ENCODE data around the gene TRMT112.
"Not testable (repeated sequence)": the region's sequence is repeated elsewhere in the genome, so short reads cannot be mapped to it uniquely, and the experiment has no call there.

TRMT112 gene

DNA sequence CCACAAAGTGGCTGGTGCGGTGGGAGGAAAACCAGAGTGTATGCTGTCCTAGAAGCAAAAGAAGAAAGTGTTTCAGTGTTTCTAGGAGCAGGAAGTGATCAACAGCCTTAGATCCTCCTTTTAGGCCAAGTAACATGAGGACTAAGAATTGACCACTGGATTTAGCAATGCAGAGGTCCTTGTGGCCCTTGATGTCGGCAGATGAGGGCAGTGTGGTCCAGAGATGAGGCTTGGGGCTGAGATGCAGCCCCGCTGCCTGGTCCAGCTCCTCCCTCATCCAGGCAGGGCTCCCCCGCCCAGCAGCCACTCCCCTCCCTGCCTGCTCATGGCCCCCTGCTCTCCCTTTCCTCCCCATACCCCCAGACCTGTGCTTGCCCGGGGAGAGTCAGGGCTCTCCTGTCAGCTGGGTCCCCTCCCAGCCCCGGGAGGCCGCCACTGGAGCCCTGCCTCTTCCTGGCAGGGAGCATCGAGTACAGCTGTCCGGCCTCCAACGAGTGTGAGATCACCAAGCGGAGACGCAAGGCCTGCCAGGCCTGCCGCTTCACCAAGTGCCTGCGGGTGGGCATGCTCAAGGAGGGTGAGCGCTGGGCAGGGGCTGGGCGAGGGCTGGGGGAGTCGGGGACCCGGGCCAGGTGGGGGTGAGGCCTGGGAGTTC is 3.7 kb downstream of the TRMT112 start:
- DNase-seq (ENCODE audit: low read depth, low spot score), result no peak

- DNase-seq (ENCODE audit: low read depth, low spot score), result no peak
Measured at GRCh38 chr11:64312947-64313346, 4.4 kb downstream of the TRMT112 start.

GRCh38 chr11:64307795-64308194 is 9.6 kb downstream of the TRMT112 start:
- DNase-seq (ENCODE audit: low read depth, low spot score), result not testable (repeated sequence)

- DNase-seq (ENCODE audit: low read depth, low spot score), result no peak
Measured at GRCh38 chr11:64306876-64307622, 10.3 kb downstream of the TRMT112 start.

- no peak for DNase-seq (ENCODE audit: low read depth, low spot score)
Measured at GRCh38 chr11:64306563-64306875, 10.8 kb downstream of the TRMT112 start.

DNA sequence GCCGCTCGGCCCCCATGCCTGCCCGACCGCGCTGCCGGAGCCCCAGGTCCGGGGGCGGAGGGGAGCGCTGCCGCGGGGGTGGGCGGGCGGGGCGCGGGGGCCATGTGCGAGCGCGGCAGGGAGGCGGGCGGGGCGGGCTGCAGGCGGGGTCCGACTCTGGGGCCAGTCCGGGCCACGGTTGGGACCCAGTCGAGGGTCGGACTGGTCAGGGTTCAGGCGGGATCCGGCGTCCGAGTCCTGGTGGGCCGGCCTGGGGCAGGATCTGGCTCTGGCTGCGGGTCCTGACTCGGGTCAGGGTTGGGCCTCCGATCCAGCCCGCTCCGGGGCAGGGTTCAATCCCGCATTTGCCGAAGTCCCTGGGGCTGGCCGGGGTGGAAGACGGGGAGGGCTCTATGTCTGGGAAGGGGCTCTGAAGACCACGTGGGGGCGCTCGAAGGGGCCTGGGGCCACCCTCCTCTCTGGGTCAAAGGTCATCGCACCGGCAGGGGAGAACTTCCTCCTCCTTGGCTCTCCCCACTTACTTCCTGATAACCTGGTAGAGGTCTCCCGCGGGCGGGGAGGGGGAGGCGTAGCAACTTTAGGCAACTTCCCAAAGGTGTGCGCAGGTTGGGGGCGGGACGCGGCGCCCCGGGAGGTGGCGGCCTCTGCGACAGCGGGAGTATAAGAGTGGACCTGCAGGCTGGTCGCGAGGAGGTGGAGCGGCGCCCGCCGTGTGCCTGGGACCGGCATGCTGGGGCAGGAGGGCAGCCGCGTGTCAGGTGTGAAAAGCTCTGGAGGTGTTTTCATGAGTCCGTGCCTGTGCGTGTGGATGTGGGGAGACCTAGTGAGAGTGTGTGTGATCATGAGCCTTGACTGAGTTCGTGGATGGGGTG is 11.4 kb downstream of the TRMT112 start:
- DNase-seq (ENCODE audit: low read depth, low spot score), result peak; percentile 92

GRCh38 chr11:64305075-64305690 is 12.2 kb downstream of the TRMT112 start, which contains the start of gene ESRRA:
Gene ESRRA, plus strand, starts transcription at chr11:64305524. Its CDS starts 1,656 bp downstream, at chr11:64307180.
- DNase-seq (ENCODE audit: low read depth, low spot score), result peak; percentile 100

- DNase-seq (ENCODE audit: low read depth, low spot score), result peak; percentile 97
Measured at GRCh38 chr11:64304316-64305072, 12.9 kb downstream of the TRMT112 start.

GRCh38 chr11:64304032-64304315 is 13.4 kb downstream of the TRMT112 start:
- DNase-seq (ENCODE audit: low read depth, low spot score), result no peak

- no peak for DNase-seq (ENCODE audit: low read depth, low spot score)
Measured at GRCh38 chr11:64303109-64304031, 14.0 kb downstream of the TRMT112 start.

GRCh38 chr11:64299847-64300648 is 17.3 kb downstream of the TRMT112 start, which contains the start of gene CATSPERZ:
Gene CATSPERZ, plus strand, starts transcription at chr11:64300358. Its CDS starts 53 bp downstream, at chr11:64300411.
- no peak for DNase-seq (ENCODE audit: low read depth, low spot score)

DNA sequence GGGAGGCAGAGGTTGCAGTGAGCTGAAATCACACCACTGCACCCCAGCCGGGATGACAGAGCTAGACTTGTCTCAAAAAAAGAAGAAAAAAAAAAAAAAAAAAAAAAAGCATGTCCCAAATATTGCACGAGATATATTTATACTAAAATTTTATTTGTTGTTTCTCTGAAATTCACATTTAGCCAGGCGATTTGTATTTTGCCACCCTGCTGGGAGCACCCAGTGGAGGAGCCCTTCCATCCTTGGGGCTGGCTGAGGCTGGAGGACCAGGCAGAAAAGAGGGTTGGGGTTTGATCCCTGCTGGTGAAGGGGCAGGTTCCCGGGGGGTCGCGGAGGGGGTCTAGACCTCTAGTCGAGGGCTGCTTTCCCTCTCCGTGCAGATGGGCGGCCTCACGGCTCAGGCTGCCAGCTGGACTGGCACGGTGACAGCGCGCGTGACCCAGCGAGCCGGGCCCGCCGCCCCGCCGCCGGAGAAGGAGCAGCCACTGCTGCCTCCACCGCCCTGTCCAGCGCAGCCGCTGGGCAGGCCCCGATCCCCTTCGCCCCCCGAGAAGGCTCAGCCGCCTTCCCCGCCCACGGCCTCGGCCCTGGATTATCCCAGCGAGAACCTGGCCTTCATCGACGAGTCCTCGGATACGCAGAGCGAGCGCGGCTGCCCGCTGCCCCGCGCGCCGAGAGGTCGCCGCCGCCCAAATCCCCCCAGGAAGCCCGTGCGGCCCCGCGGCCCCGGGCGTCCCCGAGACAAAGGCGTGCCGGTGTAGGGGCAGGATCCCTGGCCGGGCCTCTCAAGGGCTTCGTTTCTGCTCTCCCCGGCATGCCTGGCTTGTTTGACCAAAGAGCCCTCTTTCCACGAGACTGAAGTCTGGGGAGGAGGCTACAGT is 18.2 kb downstream of the TRMT112 start:
- DNase-seq (ENCODE audit: low read depth, low spot score), result peak; percentile 20

DNA sequence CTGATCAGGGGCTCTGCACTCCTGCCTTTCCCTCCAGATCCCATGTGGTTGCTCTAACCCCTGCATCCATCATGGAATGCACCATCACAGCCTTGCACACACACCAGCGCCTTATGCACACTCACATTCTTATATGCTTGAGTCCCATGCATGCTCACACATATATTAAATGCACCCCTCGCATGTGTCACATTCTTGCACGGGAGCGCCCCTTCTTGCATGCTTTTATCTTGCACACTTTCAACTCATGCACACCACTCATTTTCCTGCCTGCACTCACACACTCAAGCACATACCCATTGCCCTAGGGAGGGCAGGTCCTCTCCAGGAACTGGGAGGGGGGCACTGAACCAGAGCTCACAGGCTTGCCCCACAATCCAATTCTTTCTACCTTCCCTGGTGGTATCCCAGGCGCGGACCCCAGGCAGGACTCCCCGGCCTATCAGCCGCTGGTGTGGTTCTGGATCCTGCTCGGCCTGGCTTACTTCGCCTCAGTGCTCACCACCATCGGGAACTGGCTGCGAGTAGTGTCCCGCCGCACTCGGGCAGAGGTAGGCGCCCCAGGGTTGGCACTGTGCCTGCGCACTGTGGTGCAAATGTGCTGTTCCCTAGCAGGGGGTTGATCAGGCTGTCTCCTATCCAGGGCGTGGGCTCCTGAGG is 19.5 kb downstream of the TRMT112 start:
- DNase-seq (ENCODE audit: low read depth, low spot score), result no peak

DNA sequence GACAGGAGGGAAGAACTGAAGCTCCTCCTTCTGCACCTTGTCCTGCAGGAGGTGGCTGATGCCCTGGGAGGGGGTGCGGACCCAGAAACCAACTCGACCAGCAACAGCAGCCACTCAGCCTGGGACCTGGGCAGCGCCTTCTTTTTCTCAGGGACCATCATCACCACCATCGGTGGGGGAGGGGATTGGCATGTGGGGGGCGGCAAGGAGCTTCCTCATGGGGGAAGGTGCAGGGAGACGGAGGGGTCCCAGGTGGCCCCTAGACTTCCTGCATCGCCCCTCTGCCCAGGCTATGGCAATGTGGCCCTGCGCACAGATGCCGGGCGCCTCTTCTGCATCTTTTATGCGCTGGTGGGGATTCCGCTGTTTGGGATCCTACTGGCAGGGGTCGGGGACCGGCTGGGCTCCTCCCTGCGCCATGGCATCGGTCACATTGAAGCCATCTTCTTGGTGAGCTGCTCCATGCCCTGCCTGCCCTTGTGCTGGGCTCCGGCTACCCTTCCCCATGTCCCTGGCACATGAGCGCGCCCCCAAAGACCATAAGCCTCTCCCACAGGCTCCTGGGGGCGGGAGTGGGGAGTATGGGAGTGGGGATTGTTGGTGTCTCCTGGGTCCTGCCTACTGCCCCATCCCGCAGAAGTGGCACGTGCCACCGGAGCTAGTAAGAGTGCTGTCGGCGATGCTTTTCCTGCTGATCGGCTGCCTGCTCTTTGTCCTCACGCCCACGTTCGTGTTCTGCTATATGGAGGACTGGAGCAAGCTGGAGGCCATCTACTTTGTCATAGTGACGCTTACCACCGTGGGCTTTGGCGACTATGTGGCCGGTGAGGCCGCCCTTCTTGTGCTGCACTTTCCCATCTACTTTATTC is 20.3 kb downstream of the TRMT112 start:
- DNase-seq (ENCODE audit: low read depth, low spot score), result no peak

- no peak for DNase-seq (ENCODE audit: low read depth, low spot score)
Measured at GRCh38 chr11:64296236-64296635, 21.1 kb downstream of the TRMT112 start.

DNA sequence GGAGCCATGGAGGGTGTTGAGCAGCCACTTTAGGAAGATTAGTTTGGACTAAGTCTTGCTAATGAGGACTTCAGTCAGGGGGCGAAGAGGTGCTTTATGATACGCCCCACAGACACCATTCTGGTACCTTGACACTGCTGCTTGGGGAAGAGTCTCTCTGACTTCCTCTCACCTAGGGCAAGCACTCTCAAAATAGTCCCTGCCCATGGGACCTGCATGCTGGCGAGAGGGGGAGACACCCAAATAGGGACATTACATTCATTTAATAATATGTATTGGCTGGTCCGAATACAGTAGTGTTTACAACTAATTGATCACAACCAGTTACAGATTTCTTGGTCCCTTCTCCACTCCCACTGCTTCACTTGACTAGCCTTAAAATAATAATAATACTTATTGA is 21.6 kb downstream of the TRMT112 start:
- no peak for DNase-seq (ENCODE audit: low read depth, low spot score)

DNA sequence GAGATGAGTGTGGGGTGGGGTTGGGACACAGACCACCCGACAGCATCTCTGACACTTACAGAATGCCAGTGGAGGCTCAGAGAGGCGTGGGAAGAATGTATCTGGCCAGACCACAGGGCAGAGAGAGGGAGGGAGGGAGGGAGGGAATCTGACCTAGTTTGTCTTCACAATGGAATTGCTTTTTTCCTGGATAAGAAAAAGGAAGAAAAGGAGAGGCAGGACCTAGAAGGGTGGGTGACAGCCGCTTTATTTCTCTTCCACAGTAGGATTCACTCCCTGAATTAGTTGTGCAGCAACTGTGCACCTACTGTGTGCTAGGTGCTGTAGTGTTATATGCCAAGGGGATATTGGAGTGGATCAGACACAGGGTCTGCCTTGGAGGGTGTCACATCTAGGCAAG is 22.6 kb downstream of the TRMT112 start:
- DNase-seq (ENCODE audit: low read depth, low spot score), result no peak

Data from ELF-1 (cell line).